ENCODE data around the gene MINDY4.

MINDY4 gene

GRCh38 chr7:30934732-30935568, 163.7 kb downstream of the MINDY4 start:
- DNase-seq = no peak

- DNase-seq = no peak
These were observed 164.3 kb downstream of the MINDY4 start for GRCh38 chr7:30935569-30935877.

GRCh38 chr7:30936650-30937245, 165.5 kb downstream of the MINDY4 start:
- DNase-seq = no peak

- no peak for DNase-seq
These were observed 166.2 kb downstream of the MINDY4 start for GRCh38 chr7:30937416-30937815.

- DNase-seq = peak; percentile 63
These were observed 167.5 kb downstream of the MINDY4 start for GRCh38 chr7:30938435-30939316.

GRCh38 chr7:30941582-30942323, 170.5 kb downstream of the MINDY4 start:
- DNase-seq = no peak

Measured in CD4-positive, alpha-beta T cell treated with Interleukin-6 for 4 hours (primary cell).